ENCODE data around the gene CTSW.
"Not testable (repeated sequence)": the region's sequence is repeated elsewhere in the genome, so short reads cannot be mapped to it uniquely, and the experiment has no call there.

CTSW gene

DNA sequence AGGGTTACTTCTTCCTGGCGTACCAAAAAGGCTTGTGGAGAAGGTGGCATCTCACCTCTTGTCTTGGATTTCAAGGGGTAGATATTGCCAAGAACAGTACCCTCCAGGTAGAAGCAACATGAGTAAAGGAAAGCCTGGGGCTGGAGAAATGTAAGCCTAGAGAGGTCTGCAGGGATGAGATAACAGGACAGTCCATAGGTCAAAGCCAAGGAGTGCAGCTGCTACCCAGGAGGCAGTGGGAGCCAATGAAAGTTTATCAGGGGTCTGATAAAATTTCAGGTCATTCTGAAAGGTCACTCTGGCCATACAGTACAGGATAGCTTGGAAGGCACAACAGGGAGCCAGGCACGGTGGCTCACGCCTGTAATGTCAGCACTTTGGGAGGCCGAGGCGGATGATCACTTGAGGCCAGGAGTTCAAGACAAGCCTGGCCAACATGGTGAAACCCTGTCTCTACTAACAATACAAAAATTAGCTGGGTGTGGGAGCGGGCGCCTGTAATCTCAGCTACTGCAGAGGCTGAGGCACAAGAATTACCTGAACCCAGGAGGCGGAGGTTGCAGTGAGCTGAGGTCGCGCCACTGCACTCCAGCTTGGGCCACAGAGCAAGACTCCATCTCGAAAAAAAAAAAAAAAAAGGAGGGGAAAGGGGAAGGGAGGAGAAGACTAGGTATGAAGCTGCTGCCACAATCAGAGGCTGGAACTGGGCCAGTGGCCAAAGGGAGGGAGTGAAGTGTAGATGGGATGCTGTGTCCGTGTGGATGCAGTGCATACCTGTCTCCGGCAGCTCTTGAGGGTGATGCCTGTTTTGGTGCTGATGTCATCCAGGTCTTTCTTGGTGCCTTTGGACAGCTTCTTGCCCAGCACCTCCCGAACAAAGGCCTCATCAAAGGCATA, 7.4 kb downstream of the CTSW start:
- DNase-seq: no peak

DNA sequence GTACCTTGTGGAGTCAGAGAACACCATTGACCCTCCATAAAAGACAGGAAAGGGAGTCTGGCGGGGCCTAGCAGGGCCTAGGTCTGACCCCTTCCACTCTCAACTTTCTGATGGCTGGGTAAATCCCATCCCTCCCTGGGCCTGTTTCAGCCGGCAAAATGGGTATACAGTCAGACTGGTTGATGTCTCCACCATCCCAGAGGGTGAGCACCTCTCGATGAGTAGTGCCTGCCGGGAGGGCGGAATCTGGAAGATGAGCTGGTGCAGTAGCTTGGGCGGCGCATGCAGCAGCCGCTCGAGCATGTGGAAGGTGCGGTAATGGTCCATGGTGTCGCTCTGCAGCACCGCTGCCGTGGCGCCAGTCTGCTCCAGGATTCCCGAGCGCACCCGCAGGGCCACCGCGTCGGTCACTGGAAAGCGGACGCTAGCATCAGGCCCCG, 8.1 kb downstream of the CTSW start:
- DNase-seq: no peak

DNA sequence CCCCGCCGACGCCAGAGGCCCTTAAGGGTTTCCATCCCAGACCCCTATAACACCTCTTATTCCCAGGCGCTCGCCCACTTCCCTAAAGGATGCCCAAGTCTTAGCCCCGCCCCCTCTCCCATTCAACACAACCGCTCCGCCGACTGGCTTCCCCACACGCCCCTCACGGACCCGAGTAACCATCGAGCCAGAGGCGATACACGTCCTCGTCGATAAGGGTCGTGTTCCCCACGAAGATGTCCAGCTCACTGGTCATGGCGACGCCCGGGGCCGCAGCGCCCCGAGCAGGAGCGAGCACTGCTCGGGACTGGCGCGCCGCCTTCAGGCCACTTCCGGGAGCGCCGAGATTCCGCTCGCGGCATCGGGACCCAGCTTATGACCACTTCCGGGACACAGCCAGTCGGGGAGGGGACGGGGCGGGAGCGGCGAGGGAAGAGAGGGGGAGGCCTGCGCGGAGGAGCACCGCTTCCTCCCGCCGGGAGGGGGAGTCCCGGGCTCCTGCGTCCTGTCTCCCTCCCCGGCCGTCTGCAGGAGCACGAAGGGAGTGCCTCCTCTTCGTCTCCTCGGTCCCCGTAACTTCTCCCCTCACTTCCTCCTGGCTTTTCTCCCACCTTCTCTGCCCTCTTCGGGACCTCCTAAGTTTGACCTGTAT, 8.7 kb downstream of the CTSW start, which contains the start of gene FIBP:
TSS of gene FIBP (minus strand) at position 309 of the 652 bp plus-strand sequence. CDS start at position 256, 53 bp downstream.
- peak; percentile 90 for DNase-seq

DNA sequence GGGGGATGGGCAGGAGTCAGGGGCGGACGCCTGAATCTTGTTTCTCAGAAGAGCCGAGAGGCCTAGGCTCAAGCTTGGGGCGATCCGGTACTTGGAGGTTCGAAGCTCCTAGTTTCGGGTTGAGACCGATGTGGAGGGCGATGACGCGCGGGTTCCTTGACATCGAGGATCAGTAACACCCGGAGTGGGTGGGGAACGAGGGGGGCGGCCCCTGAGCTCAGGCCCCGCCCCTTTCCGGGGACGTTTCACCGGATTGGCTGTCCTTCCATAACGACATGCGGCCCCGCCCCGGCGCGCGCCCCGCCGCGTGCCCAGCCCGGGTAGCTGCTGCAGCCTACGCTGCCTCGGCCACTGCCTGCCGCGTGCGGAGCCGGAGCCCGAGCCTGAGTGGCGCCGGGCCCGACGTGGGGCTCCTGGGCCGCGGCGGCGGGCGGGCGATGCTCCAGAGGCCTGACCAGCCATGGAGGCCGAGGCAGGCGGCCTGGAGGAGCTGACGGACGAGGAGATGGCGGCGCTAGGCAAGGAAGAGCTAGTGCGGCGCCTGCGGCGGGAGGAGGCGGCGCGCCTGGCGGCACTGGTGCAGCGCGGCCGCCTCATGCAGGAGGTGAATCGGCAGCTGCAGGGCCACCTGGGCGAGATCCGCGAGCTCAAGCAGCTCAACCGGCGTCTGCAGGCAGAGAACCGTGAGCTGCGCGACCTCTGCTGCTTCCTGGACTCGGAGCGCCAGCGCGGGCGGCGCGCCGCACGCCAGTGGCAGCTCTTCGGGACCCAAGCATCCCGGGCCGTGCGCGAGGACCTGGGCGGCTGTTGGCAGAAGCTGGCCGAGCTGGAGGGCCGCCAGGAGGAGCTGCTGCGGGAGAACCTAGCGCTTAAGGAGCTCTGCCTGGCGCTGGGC, 10.9 kb downstream of the CTSW start, which contains the start of gene CCDC85B:
TSS of gene CCDC85B (plus strand) at position 350 of the 895 bp plus-strand sequence. CDS start at position 461, 111 bp downstream.
- DNase-seq: peak; percentile 97

DNA sequence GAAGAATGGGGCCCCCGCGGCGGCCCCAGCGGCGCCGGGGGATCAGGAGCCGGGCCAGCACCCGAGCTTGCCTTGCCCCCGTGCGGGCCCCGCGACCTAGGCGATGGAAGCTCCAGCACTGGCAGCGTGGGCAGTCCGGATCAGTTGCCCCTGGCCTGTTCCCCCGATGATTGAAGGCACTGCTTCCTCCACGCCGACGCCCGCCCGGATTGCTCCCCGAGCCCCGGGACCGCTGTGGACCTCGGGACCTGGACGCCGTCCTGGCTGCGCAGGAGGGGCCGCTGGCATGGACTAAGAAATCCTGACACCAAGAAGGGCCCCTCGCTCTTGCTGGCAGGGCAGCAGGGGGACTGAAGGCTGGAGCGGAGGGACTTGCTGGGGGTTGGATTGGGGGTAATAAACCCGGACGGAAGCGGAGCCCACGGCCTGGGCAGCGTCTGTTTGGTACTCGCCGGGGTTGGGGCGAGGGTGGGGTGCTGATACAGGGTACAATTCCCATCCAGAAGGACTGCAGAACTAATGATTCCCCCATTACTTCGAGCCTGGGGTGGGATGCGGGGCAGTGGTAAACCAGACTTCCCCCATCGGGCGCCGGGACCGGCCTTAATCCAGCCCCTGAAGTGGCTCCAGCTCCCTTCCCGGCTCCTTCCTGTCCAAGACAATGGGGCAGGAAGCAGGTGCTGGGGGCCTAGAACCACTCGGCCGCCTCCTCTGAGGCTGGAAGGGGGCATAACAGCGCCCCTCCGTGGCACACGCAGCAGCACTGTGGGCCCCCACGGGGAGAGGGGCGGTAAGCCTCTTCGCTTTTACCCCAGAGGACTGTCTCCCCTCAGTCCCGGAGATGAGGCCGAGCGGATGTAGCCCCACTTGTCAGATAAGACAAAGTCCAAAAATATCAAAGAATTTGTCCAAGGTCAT, 11.8 kb downstream of the CTSW start:
- DNase-seq: no peak

DNA sequence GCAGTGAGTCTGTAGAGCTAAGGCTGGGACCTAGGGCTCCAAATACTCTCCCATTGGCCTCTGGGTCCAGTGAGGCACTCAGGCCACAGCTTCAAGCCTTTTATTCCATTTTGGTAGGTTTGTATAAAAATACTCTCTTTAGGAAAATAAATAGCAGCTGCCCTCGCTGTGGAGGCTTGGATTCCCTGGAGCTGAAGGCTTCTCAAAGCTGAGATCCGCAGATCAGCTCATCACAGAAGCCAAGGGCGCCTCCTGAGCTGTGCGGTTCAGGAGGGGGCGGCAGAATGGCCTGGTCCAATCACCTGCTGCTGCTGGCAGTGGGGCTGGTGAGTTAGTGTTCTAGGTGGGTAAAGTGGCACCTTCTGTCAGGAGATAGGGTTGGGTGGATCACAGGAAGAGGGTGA, 12.5 kb downstream of the CTSW start:
- not testable (repeated sequence) for DNase-seq

DNA sequence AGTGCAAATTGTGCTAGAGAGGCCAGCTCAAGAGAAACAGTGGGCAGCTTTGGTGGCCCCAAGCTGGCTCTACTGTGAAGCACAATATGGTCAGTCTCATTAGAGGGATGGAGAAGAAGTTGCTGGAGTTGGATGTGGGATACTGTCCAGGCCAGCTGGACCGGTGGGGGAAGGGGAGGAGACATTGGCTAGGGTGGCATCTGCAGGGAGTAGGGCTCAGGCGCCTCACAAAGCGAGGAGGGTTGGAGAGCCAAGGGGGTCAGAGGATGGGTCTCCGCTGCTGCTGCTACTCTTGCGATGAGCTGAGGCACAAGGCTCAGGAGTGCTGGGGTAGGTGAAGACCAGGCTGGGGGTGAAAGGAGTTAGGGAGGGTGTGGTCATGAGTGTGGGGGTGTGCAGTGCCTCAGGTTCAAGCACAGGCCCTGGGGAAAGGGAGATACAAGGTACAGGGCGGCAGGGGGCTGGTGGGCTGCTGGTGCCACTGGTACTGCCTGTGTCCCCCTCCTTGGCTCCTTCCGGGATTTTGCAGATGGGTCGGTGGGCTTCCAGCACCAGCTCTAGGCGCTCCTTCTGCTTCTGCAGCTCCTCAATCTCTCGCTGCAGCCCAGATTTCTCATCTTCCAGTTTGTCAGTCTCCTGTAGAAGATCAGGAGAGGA, 13.2 kb downstream of the CTSW start:
- DNase-seq: no peak

DNA sequence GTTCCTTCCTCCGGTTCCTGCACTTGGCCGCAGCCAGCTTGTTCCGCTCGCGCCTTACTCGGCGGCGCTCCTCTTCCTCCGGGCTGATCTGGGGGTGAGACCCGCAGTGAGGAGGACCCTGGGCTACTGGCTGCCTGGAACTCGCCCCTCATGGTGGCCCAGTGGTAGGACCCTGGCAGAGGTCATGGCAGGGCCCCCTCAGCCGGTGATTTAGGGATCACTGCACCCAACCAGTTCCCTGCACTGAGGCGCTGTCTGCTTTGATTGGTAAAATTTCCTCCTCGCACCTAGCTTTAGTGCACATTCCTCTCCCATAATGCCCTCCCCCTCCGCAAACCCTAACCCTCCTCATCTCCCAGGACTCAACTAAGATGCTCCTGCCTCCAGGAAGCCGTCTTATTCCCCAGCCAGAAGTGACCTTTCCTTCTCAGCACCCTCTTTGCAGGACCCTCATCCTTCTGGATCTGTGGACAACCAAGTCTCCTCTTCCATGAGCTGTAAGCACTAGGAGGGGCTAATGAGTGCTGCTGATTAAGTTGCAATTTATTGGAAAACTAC, 14.5 kb downstream of the CTSW start:
- no peak for DNase-seq

DNA sequence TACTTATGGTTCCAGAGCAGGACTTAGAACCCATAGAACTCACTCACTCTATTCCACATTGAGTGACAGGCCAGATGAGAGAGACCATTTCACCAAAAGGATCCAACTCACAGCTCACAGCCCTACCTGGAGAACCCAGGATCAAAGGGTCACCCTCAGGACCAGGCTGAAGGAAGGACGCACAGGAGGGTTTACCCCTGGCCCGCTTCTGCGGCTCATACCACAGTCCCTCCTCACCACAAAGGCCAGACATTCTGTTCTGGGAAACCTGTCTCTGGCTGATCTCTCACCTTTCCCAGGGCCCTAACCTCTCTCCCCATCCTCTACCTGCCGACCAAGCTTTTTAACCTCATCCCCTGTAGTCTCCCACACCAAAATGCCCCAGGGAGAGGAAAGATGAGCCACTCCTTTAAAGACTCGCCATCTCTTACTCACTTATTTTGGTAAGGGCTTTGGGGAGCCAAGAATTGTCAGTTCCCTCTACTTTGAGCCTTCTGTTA, 15.9 kb downstream of the CTSW start:
- DNase-seq: no peak

DNA sequence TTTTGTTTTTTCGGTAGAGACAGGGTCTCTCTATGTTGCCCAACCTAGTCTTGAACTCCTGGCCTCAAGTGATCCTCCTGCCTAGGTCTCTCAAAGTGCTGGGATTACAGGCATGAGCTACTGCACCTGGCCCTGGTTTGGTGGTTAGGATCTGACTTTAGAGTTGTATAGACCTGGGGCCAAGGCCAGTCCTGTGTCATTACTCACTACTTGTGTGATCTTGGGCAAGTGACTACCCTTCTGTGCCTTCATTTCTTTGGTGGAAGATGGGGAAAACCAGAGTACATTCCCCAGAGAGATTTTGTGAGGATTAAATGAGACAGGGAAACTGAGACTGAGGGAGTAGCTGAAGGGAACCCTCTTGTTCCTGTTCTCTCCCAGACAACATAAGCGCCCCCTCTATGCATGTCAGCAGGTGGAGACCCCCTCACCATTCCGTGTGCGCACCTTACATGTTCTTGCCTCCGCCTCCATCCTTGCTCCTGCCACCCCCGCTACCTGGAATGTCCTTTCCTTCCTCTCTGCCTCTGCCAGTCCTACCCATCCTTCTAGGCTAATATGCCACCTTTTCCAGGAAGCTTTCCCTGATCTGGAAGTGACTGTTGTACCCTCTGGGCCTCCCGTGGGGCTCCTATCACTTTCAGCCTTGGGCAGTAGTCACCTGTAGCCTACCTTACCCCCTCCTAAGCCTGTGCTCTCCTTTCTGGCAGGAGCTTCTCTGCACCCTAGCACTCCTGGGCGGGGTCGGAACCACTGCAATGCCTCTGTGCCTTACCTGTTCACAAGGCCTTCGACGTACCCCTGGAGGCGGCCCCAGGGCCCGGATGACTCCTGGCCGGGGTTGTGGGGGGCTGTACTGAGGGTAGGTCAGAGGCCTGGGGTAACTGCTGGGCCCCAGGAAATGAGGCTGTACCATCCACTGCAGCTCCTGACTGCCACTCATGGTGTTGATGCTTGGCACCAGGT, 16.7 kb downstream of the CTSW start:
- no peak for DNase-seq

DNA sequence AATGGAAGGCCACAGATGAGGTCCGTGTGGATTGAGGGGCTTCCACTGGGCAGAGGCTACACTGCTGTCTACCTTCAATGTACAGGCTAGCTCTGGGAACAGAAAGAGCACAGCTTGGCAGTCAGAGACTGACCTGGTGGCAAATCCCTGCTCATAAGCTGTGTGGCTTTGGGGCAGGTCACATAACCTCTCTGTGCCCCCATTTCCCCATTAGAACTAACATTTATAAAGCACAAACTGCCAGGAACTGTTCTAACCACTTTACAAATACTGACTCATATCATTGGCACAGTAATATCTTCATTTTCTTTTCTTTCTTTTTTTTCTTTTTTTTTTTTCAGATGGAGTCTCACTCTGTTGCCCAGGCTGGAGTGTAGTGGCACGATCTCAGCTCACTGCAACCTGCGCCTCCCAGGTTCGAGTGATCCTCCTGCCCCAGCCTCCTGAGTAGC, 17.4 kb downstream of the CTSW start:
- DNase-seq: no peak

DNA sequence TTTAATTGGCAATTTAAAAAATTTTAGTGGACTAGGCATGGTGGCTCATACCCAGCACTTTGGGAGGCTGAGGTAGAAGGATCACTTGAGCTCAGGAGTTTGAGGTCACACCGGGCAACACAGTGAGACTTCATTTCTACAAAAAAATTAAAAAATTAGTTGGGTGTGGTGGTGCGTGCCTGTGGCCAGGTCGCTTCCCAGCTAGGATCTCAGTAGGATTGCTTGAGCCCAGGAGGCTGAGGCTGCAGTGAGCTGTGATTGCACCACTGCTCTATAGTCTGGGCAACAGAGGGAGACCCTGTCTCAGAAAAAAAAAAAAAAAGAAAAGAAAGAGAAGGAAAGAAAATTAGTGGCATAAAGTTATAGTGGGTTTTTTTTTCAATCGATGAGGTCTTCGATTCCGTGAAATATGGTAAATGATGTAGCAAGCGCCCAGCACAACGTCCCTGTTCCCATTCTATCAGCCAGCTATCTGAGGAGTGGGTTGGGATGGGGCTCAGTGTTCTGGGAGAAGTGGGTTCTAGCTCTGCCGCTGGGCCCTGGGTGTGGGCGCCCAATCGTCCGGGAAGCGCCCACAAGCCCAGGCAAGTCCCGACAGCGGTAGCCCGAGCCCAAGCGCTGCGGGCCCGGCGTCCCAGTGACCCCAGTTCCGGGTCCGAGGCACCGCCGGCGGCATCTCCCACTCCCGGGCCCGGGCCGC, 19.2 kb downstream of the CTSW start:
- no peak for DNase-seq

DNA sequence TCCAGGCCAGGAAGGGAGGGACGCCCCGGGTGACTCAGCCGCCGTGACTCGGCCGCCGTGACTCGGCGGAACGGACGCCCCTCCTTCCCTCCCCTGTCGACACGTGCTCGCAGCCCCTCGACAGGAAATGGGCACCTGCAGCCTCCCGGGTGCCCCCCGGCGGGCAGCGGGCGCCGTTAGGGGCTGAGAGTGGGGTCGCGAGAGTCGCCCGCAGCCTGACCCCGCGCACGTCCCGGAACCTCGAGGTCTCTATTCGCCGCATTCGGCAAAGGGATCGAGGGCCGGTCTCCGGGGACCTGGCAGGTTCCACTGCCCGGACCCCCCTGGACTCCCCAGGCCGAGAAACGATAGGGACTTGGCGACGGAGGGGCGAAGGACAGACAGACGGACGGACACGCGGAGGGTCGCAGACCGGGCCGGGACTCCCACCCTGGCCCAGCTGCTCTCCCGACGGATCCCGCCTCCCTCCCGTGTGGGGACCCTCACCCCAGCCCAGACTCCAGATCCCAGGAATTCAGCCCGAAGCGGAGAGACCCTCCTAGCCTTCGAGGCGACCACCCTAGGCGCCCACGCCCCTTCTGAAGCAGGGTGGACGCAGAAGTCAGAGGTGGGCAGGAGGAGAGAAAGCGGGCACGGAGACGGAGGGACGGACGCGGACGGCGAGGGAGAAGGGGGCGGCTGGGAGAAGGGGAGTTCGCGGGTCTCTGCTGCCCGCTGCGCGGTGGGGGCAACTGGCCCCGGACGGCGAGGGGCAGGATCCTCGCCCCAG, 19.9 kb downstream of the CTSW start:
- DNase-seq: peak; percentile 30

DNA sequence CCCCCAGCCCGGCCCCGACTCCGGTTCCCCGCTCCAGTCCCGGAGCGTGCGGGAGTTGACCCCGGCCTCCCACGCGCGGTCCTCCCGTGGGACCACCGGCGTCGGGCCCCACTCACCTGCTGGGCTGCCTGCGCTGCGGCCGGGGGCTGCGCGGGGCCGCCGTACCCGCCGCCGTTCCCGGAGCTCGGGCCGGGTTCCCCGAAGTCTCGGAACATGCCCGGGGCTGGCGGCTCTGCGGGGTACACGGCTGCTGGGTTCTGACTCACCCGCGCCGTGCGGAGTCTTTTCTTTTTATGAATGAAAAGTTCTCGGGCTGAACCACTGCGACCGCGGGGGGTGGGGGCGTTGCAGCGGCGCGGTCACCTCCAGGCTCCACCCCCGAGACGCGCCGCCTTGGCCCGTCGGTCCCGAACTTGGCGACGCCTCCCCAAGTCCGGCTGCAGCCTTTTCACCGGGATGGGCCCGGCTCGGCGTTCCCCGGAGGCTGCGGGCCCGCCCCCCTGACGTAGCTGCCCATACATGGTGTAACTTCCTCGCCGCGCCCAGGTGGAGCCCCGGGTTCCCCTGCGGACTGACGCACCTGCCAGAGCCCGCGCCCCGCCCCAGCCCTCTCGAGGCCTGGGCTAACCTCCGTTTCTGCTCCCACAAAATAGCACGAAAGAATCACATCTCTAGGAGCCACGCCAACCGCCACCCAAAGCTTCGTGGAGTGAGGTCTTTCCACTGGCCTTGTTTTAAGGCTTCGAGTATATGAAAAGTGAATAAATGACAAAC, 20.7 kb downstream of the CTSW start, which contains the start of gene FOSL1:
TSS of gene FOSL1 (minus strand) at position 264 of the 774 bp plus-strand sequence. CDS start at position 215, 49 bp downstream.
- DNase-seq: peak; percentile 89

DNA sequence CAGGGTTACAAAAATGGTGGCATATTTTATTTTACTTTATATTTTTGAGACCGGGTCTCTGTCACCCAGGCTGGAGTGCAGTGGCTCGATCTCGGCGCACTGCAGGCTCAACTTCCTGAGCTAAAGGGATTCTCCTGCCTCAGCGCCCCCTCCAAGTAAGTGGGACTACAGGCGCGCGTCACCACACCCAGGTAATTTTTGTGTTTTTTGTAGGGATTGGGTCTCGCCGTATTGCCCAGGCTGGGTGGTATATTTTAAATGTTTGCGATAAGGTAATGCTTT, 21.2 kb downstream of the CTSW start:
- no peak for DNase-seq

DNA sequence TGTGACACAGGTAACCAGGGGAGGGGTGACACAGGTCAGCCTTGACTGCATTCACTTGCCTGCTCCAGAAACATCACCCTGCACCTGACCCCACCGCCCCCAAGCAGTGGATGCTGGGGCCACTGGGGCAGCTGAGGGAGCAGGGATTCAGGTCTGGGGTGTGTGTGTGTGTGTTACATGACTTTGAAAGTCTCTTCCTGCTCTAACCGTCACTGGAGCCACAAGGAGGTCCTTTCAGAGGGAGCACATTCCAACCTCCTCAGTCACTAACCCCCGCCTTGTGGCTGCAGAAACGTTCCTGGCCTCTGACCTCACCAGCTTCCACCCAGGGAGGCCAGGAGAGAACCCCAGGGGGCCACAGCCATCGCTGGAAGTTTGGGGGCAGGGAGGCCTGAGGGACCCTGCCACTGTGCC, 23.4 kb downstream of the CTSW start:
- DNase-seq: no peak

DNA sequence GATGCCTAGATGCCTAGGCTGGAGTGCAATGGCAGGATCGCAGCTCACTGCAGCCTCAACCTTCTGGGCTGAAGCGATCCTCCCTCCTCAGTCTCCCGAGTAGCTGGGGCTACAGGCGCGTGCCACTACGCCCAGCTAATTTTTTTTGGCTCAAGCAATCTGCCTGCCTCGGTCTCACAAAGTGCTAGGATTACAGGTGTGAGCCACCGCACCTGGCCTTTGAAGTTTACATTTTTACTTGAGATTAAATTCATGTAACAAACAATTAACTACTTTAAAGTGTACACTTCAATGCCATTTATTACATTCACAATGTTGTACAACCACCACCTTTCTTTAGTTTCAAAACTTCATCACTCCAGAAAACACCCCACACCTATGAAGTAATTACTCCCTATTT, 24.1 kb downstream of the CTSW start:
- no peak for DNase-seq
